GM12875 (cell line): ENCODE results near the gene BPGM.

Source experiments
- H3K4me3 ChIP-seq: one replicate; pipeline ENCODE4 v1.5.1; 2011; ENCODE audit warnings: low read depth, low read length, control low read depth
- TF ChIP-seq, protein P1 (sequence below): IDR thresholded peaks from 2 replicates; pipeline ENCODE4 v1.5.1; 2011; ENCODE audit warnings: low read depth, mild to moderate bottlenecking, control low read depth, inconsistent platforms, low read length, moderate library complexity, borderline replicate concordance; ENCODE audit not compliant: insufficient read depth

Gene BPGM

DNA sequence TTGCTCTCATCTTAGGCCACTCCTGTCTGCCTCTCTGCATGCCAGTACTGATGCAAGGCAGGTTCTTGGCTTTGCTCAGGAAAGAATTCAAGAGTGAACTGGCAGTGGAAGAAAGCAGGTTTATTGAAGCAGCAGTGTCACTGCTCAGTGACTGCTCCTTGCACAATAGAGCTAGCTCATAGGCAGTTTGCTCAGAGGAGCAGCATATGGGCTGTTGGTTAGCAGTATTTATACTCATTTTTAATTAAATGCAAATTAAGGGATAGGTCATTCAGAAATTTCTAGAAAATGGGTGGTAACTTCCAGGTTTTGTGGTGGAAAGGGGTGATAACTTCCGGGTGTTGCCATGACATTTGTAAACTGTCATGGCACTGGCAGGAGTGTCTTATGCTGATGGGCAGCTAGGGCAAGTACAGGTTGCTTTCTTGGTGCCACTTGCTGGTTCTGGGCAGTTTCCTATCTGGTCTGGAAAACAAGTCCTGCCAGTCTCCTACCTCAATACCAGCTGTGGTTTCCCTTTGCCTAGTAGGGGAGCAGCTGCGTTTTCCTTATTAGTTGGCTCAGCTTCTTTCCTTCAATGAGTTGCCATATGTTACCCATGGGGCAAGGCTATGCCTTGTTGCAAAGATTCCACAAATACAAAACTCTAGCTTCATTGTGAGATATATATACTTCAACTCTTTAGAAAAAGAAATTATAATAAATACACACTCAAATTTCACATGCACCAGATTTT is 68.0 kb downstream of the BPGM start:
- H3K4me3 ChIP-seq, result no peak overlapping the region
- TF ChIP-seq, protein P1, sequence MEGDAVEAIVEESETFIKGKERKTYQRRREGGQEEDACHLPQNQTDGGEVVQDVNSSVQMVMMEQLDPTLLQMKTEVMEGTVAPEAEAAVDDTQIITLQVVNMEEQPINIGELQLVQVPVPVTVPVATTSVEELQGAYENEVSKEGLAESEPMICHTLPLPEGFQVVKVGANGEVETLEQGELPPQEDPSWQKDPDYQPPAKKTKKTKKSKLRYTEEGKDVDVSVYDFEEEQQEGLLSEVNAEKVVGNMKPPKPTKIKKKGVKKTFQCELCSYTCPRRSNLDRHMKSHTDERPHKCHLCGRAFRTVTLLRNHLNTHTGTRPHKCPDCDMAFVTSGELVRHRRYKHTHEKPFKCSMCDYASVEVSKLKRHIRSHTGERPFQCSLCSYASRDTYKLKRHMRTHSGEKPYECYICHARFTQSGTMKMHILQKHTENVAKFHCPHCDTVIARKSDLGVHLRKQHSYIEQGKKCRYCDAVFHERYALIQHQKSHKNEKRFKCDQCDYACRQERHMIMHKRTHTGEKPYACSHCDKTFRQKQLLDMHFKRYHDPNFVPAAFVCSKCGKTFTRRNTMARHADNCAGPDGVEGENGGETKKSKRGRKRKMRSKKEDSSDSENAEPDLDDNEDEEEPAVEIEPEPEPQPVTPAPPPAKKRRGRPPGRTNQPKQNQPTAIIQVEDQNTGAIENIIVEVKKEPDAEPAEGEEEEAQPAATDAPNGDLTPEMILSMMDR, result no peak

DNA sequence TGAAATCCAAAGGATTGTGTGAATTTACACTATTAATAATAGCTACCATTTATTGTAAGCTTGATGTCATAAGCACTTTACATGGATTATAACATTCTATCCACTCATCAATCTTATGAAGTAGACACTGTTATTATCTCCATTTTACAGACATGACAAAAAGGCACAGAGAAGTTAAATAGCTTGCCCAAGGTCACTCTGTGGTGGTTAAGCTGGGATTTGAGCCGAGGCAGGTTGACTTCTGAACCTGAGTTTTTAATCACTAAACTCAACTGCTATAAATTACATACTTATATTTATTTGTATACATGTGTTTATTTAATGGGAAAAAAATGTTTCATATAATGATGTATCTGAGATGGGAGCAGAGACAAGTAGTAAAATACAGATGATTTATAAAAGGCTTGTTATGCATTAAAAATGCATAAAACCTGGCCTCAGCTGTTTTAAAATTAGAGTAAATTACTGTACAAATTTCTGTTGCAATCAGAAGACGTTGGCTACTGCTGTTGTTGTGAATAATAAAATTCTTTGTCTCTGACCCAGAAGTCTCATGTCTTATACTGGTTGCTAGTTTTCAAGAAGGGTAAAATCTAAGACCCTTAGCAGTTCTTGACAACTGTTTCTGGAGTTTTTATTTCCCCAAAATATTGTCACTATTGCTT is 71.7 kb downstream of the BPGM start:
- H3K4me3 ChIP-seq, result no peak overlapping the region
- TF ChIP-seq, protein P1, result no peak

DNA sequence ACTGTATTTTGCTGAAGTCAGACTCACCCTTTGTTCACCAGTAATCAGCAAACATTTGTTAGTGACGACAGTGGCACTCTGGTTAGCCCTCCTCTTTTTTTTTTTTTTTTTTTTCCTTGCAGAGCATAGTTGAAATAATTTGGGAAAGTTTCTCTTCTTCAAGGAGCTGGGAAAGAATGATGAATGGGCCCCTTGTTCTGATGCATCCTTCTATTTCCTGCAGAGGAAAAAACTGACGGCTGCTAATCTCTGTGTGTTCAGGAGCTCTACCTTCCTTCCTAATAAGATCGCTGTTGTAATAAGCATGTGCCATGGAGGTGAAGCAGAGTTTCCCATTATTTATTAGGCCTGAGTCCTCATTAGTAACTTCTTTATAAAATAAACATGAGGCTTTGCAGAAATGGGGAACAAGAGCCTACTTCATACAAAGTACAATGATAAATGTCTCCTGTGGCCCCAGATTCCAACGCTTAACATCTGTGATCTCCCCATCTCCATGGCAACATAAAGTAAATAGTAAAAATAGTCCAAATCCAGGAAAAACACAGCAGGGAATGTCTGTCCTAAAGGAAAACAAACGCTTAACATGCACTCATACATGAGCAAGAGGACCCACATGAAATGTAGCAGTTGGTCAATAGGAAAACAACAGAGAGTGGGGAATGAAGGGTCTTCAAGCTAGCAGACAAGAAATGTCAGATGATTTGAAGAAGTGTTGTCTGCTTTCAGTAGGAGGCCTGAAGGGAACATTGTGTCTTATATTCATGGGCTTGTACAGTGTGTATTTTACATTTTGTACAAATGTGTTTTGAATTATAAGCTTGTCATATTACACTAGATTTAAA is 73.7 kb downstream of the BPGM start:
- TF ChIP-seq, protein P1, result no peak
- no peak overlapping the region for H3K4me3 ChIP-seq

DNA sequence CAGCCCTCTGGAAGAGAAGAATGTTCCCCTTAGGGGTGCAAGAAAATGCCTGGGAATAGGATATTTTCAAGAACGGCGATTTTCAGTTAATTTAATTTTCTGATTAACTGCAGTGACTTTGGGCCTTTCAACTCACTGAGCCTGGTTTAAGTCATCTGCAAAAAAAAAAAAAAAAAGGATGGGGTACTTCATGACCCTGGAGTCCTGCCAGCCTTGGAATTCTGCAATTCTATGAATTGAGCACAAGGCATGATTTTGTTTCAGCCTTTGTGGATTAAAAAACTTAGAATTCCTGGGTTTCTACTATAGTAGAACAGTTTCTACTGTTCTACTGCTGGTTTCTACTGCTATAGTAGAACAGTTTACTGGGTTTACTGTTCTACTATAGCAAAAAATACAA is 74.5 kb downstream of the BPGM start:
- H3K4me3 ChIP-seq, result no peak overlapping the region
- TF ChIP-seq, protein P1, result no peak

DNA sequence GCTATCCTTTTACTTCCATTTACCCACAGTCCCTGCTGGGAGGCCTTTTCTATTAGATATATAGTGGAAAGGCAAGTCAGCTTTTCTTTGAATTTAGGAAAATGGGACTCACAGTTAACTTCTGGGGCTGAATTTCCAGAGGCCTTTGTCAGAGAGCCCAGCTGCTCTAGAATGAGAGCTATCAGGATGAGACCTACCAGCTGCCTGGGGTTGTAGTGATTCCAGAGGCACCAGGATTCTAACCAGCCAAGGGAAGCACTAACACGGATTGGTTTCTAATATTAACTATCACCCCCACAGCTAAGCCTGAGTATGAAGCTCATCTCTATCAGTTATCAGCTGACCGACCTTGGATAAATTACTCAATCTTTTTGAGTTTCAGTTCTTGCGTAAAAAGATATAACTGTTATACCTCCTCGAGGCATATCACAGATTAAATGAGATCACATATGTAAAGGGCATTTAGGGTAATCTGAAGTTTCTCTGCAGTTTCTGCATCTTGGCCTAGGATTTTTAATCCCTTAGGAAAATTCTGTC is 76.2 kb downstream of the BPGM start:
- TF ChIP-seq, protein P1, result no peak
- no peak overlapping the region for H3K4me3 ChIP-seq

DNA sequence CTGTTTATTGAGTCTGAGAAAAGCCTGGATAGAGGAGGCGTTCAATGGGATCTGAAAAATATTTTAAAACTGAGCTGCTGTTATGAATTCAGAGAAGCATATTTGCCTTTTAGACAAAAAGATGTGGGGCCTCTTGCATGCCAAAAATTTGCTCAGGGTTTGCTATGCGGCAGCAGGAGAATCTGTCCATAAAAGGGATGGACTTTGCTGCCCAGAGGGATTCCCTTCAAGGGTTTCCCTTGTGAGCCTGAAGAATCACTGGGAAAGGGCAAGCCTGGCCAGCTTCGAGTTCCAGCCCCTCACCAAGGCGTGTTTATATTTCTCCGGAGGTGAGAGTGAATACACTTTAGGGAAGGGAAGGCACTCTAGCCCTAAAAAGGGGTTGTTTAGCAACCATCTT is 77.2 kb downstream of the BPGM start:
- TF ChIP-seq, protein P1, result no peak
- no peak overlapping the region for H3K4me3 ChIP-seq
